HCT116 (cell line): ENCODE measurements around the gene CCDC92. TPM values are rescaled to one million over a fixed set of nuclear protein-coding genes. Genes with fewer than 3 reads are reported as not detected.

Experiments
- ATAC-seq: fragments of 200-7000 bp; cut with Tn5 transposase; 2 replicates; pipeline ENCODE4 v1.9.1; 2020; ENCODE audit warnings: mild to moderate bottlenecking, moderate library complexity
- BruUV-seq: library from RNA; stranded (reverse); fragments of 400-500 nt; replicated peaks from 2 replicates; lab custom pipeline; 2021; lab: Mats Ljungman, UMichigan
- CTCF ChIA-PET: fragments of 300-600 bp; sonication (Branson Sonifier 250); formaldehyde crosslinking; loops from one replicate; lab custom pipeline; 2021; ENCODE audit warnings: antibody characterized with exemption; lab: Charles Lee
- POLR2A ChIA-PET: fragments of 300-600, 350-600 bp; sonication (Branson Sonifier 250); formaldehyde crosslinking; loops from one replicate; lab custom pipeline; 2021; ENCODE audit warnings: antibody characterized with exemption; lab: Charles Lee
- RAD21 ChIA-PET, 2 experiments: fragments of 300-600 bp; sonication (Branson Sonifier 250); formaldehyde crosslinking; loops; one replicate each; lab custom pipeline; 2023; ENCODE audit warnings: low total read pairs in 2 of 2; ENCODE audit not compliant: uncharacterized antibody in 2 of 2, unreplicated experiment in 2 of 2, low non-redundant PET in 1 of 2; lab: Charles Lee
- DNase-seq: peaks from one replicate; pipeline ENCODE4 v3.0.0-alpha.2; 2010; ENCODE audit warnings: low read depth, low spot score
- H2AFZ ChIP-seq: fragments of 200-600 bp; shearing (Covaris generic), sonication (generic); 2 replicates; pipeline ENCODE4 v1.6.1; 2017; ENCODE audit warnings: low read depth, mixed run types, mixed read lengths, antibody characterized with exemption, low read length; ENCODE audit not compliant: poor library complexity, severe bottlenecking
- H3K27ac ChIP-seq: 2 replicates; pipeline ENCODE4 v1.5.1; 2012; ENCODE audit warnings: low read depth, low read length
- H3K27me3 ChIP-seq: fragments of 200-600 bp; sonication (generic); 2 replicates; pipeline ENCODE4 v1.6.1; 2016; ENCODE audit warnings: mixed run types, low read length, mixed read lengths; ENCODE audit not compliant: insufficient read depth
- H3K36me3 ChIP-seq, 2 experiments: fragments of 200-500 bp in 1 of 2; fragments of 200-600 bp in 1 of 2; sonication (Bioruptor generic) in 1 of 2; sonication (generic) in 1 of 2; 2 replicates each; pipeline versions ENCODE4 v1.5.1 to v1.6.1; 2014 to 2016; ENCODE audit warnings: low read length in 2 of 2, inconsistent platforms in 1 of 2, mixed read lengths in 1 of 2, mixed run types in 1 of 2; ENCODE audit not compliant: insufficient read depth in 2 of 2, control insufficient read depth in 1 of 2
- H3K4me1 ChIP-seq, 2 experiments: fragments of 200-600 bp in 1 of 2; sonication (generic) in 1 of 2; 2 replicates each; pipeline versions ENCODE4 v1.5.1 to v1.6.1; 2012 to 2017; ENCODE audit warnings: low read length in 2 of 2, inconsistent platforms in 1 of 2, mild to moderate bottlenecking in 1 of 2, mixed read lengths in 1 of 2, mixed run types in 1 of 2, moderate library complexity in 1 of 2; ENCODE audit not compliant: insufficient read depth in 2 of 2, control insufficient read depth in 1 of 2
- H3K4me2 ChIP-seq: fragments of 200-600 bp; sonication (generic); 2 replicates; pipeline ENCODE4 v1.6.1; 2017; ENCODE audit warnings: mixed run types, low read length, mixed read lengths
- H3K4me3 ChIP-seq, 2 experiments: fragments of 200-600 bp in 1 of 2; sonication (generic) in 1 of 2; replicated peaks in 1 of 2; 2 replicates each; pipeline ENCODE4 v1.5.1; 2011 to 2016; ENCODE audit warnings: low read length in 2 of 2, control low read depth in 1 of 2, low read depth in 1 of 2, mild to moderate bottlenecking in 1 of 2, mixed read lengths in 1 of 2, mixed run types in 1 of 2
- H3K79me2 ChIP-seq: fragments of 200-600 bp; sonication (generic); 2 replicates; pipeline ENCODE4 v1.6.1; 2017; ENCODE audit warnings: mild to moderate bottlenecking, mixed run types, low read length, moderate library complexity, mixed read lengths; ENCODE audit not compliant: insufficient read depth
- H3K9ac ChIP-seq: fragments of 200-600 bp; sonication (generic); 2 replicates; pipeline ENCODE4 v1.6.1; 2016; ENCODE audit warnings: low read length, mixed read lengths
- H3K9me2 ChIP-seq: fragments of 200-600 bp; sonication (generic), shearing (Covaris generic); 2 replicates; pipeline ENCODE4 v1.6.1; 2017; ENCODE audit warnings: mixed run types, mild to moderate bottlenecking, moderate library complexity; ENCODE audit not compliant: insufficient read depth
- H3K9me3 ChIP-seq, 2 experiments: fragments of 200-500 bp in 1 of 2; fragments of 200-600 bp in 1 of 2; sonication (Bioruptor generic) in 1 of 2; sonication (generic) in 1 of 2; 2 replicates each; pipeline ENCODE4 v1.6.1; 2014 to 2017; ENCODE audit warnings: low read length in 2 of 2, mixed read lengths in 2 of 2, inconsistent platforms in 1 of 2, low read depth in 1 of 2, mild to moderate bottlenecking in 1 of 2, mixed run types in 1 of 2, moderate library complexity in 1 of 2; ENCODE audit not compliant: control insufficient read depth in 1 of 2, insufficient read depth in 1 of 2
- H4K20me1 ChIP-seq: fragments of 200-600 bp; sonication (generic), shearing (Covaris generic); 2 replicates; pipeline ENCODE4 v1.6.1; 2017; ENCODE audit warnings: mixed run types, mild to moderate bottlenecking, moderate library complexity; ENCODE audit not compliant: insufficient read depth
- CBX3 ChIP-seq: IDR thresholded peaks from 2 replicates; pipeline ENCODE4 v1.6.1; 2012; ENCODE audit warnings: low read depth
- CEBPB ChIP-seq: IDR thresholded peaks from 2 replicates; pipeline ENCODE4 v1.6.1; 2012; ENCODE audit warnings: low read depth
- ELF1 ChIP-seq: IDR thresholded peaks from 2 replicates; pipeline ENCODE4 v1.6.1; 2012; ENCODE audit warnings: low read depth, borderline replicate concordance
- EZH2 ChIP-seq: fragments of 200-600 bp; sonication (generic); IDR thresholded peaks from 2 replicates; pipeline ENCODE4 v1.6.1; 2017; ENCODE audit warnings: antibody characterized with exemption, mixed run types
- EZH2phosphoT487 ChIP-seq: fragments of 200-600 bp; IDR thresholded peaks from 2 replicates; pipeline ENCODE4 v1.6.1; 2018; ENCODE audit warnings: antibody characterized with exemption, borderline replicate concordance
- RAD21 ChIP-seq: IDR thresholded peaks from 2 replicates; pipeline ENCODE4 v1.6.1; 2012; ENCODE audit warnings: low read depth, mild to moderate bottlenecking
- SP1 ChIP-seq: IDR thresholded peaks from 2 replicates; pipeline ENCODE4 v1.6.1; 2012; ENCODE audit warnings: low read depth
- TCF7L2 ChIP-seq: IDR thresholded peaks from 2 replicates; pipeline ENCODE4 v1.7.0; 2011; ENCODE audit warnings: borderline replicate concordance, inconsistent platforms; ENCODE audit not compliant: insufficient read depth, insufficient read length; ENCODE audit errors: extremely low read depth
- YY1 ChIP-seq: IDR thresholded peaks from 2 replicates; pipeline ENCODE4 v1.6.1; 2011; ENCODE audit warnings: low read length, low read depth, moderate library complexity, mild to moderate bottlenecking; ENCODE audit not compliant: insufficient replicate concordance; ENCODE audit errors: extremely low read depth
- ZBTB33 ChIP-seq: IDR thresholded peaks from 2 replicates; pipeline ENCODE4 v1.6.1; 2011; ENCODE audit warnings: mild to moderate bottlenecking, low read length, moderate library complexity; ENCODE audit not compliant: insufficient replicate concordance; ENCODE audit errors: extremely low read depth
- ZFX ChIP-seq: fragments of 450-650 bp; IDR thresholded peaks from 2 replicates; pipeline ENCODE4 v1.6.1; 2017
- ZNF274 ChIP-seq: fragments of 200-500 bp; sonication (Bioruptor generic); IDR thresholded peaks from 2 replicates; pipeline ENCODE4 v1.6.1; 2014; ENCODE audit warnings: mild to moderate bottlenecking, low read depth, low read length, inconsistent platforms
- intact Hi-C: fragments of 100-400 bp; cut with micrococcal nuclease; formaldehyde crosslinking; loops from 2 replicates; pipeline ENCODE4 v1.10.0; 2022
- total RNA-seq: library from RNA; stranded (reverse); gene quantifications from one replicate; pipeline ENCODE4 v1.2.1, GENCODE V29; 2021; ENCODE audit not compliant: unreplicated experiment

The CCDC92 gene
- total RNA-seq, 1 experiment from 2014 or later, result 9.7 TPM

GRCh38 chr12:123919980-123920360 is 52.7 kb downstream of the CCDC92 start:
- CTCF ChIA-PET, result no interaction called here
- ATAC-seq, result no peak

More at GRCh38 chr12:123919980-123920360, 52.7 kb downstream of the CCDC92 start:
- H3K9me2 ChIP-seq, result no peaks in the 10 kb centered on the region
- H3K27ac ChIP-seq, result no peak overlapping the region
- RAD21 ChIA-PET, result no interaction called here
- H3K27me3 ChIP-seq, result no peaks in the 10 kb centered on the region
- H3K9ac ChIP-seq, result no peak overlapping the region
- no peaks in the 10 kb centered on the region for H3K79me2 ChIP-seq
- H3K4me1 ChIP-seq, result peaks cover 0 to 7% of the 10 kb centered on the region in 2 experiments; a peak in 2 of 4 replicates
- BruUV-seq, result no TSS peak
- no peaks in the 10 kb centered on the region for H4K20me1 ChIP-seq
- H3K4me3 ChIP-seq, result no peak overlapping the region
- intact Hi-C loops, result no loop called here
- no peaks in the 10 kb centered on the region for H3K36me3 ChIP-seq
- H3K4me2 ChIP-seq, result no peak overlapping the region
- no peak for DNase-seq
- POLR2A ChIA-PET, result no interaction called here
- TF ChIP-seq ZBTB33 (no peak), YY1 (no peak), CEBPB (no peak), ZFX (no peak), RAD21 (no peak), CBX3 (no peak), ELF1 (no peak), SP1 (no peak), EZH2 (no peak), EZH2phosphoT487 (no peak), TCF7L2 (no peak), ZNF274 (no peak)
- no peaks in the 10 kb centered on the region for H3K9me3 ChIP-seq
- no peak overlapping the region for H2AFZ ChIP-seq
